ENCODE results near the gene FOXP1.
A peak's percentile ranks its signal among the peaks of the same experiment; 100 is the strongest.

FOXP1 gene

GRCh38 chr3:71078723-71079525 is 504.6 kb downstream of the FOXP1 start:
- TF ChIP-seq CTCF (IDR thresholded peaks at IDR 0.05), result no peak
- Histone ChIP-seq H3K27ac (no peak overlapping the region), H3K9me3 (no peaks in the 10 kb centered on the region), H3K4me3 (ENCODE audit: low read depth in 1 of 2, low read length in 1 of 2) (no peak overlapping the region), H3K36me3 (no peaks in the 10 kb centered on the region), H3K27me3 (no peaks in the 10 kb centered on the region), H3K4me1 (ENCODE audit: control insufficient read depth in 1 of 2, insufficient read depth in 1 of 2, low read depth in 1 of 2, low read length in 1 of 2) (peaks cover 0 to 6% of the 10 kb centered on the region in 2 experiments)

- no peak overlapping the region for H3K4me3 ChIP-seq (ENCODE audit: low read depth in 1 of 2, low read length in 1 of 2)
- no peak overlapping the region for H3K27ac ChIP-seq
- no peaks in the 10 kb centered on the region for H3K9me3 ChIP-seq
- no peak for TF ChIP-seq CTCF (IDR thresholded peaks at IDR 0.05)
- H3K27me3 ChIP-seq, result no peaks in the 10 kb centered on the region
- H3K4me1 ChIP-seq (ENCODE audit: control insufficient read depth in 1 of 2, insufficient read depth in 1 of 2, low read depth in 1 of 2, low read length in 1 of 2), result no peaks in the 10 kb centered on the region
- H3K36me3 ChIP-seq, result no peaks in the 10 kb centered on the region
Observed at GRCh38 chr3:71078199-71078598, 505.3 kb downstream of the FOXP1 start.

- TF ChIP-seq CTCF (IDR thresholded peaks at IDR 0.05), result no peak
- Histone ChIP-seq H3K27me3 (no peaks in the 10 kb centered on the region), H3K4me3 (ENCODE audit: low read depth in 1 of 2, low read length in 1 of 2) (no peak overlapping the region), H3K4me1 (ENCODE audit: control insufficient read depth in 1 of 2, insufficient read depth in 1 of 2, low read depth in 1 of 2, low read length in 1 of 2) (peaks cover 0 to 6% of the 10 kb centered on the region in 2 experiments), H3K27ac (peak overlapping the region; percentile 25), H3K36me3 (no peaks in the 10 kb centered on the region), H3K9me3 (no peaks in the 10 kb centered on the region)
Observed at GRCh38 chr3:71077070-71077469, 506.5 kb downstream of the FOXP1 start.

- Histone ChIP-seq H3K9me3 (no peaks in the 10 kb centered on the region), H3K27ac (peak overlapping the region; percentile 25), H3K4me1 (ENCODE audit: control insufficient read depth in 1 of 2, insufficient read depth in 1 of 2, low read depth in 1 of 2, low read length in 1 of 2) (peaks cover 0 to 6% of the 10 kb centered on the region in 2 experiments), H3K27me3 (no peaks in the 10 kb centered on the region), H3K36me3 (no peaks in the 10 kb centered on the region), H3K4me3 (ENCODE audit: low read depth in 1 of 2, low read length in 1 of 2) (no peak overlapping the region)
- TF ChIP-seq CTCF (IDR thresholded peaks at IDR 0.05), result no peak
Observed at GRCh38 chr3:71076361-71077002, 507.0 kb downstream of the FOXP1 start.

- no peak overlapping the region for H3K4me3 ChIP-seq (ENCODE audit: low read depth in 1 of 2, low read length in 1 of 2)
- no peak overlapping the region for H3K27ac ChIP-seq
- TF ChIP-seq CTCF (IDR thresholded peaks at IDR 0.05), result no peak
- no peaks in the 10 kb centered on the region for H3K36me3 ChIP-seq
- no peaks in the 10 kb centered on the region for H3K9me3 ChIP-seq
- peaks cover 3 to 8% of the 10 kb centered on the region in 2 experiments for H3K4me1 ChIP-seq (ENCODE audit: control insufficient read depth in 1 of 2, insufficient read depth in 1 of 2, low read depth in 1 of 2, low read length in 1 of 2)
- no peaks in the 10 kb centered on the region for H3K27me3 ChIP-seq
Observed at GRCh38 chr3:71075494-71075893, 508.0 kb downstream of the FOXP1 start.
